Sigmoid colon (tissue), 4 donors: Measurements from ENCODE around the gene MPDZ.

Experiments
- CTCF ChIP-seq, 4 experiments: fragments of 450-650 bp in 3 of 4; fragments of 200-600 bp in 1 of 4; IDR thresholded peaks; one replicate each; pipeline ENCODE4 v1.5.1; 2016 to 2019; ENCODE audit warnings: antibody characterized with exemption in 4 of 4, mild to moderate bottlenecking in 3 of 4, moderate library complexity in 2 of 4
- EP300 ChIP-seq, 4 donors: sonication (generic); formaldehyde crosslinking; IDR thresholded peaks; one replicate each; pipeline ENCODE4 v1.6.1; 2017; ENCODE audit warnings: antibody characterized with exemption in 4 of 4
- POLR2A ChIP-seq, 2 donors: fragments of 450-650 bp; IDR thresholded peaks; one replicate each; pipeline ENCODE4 v1.6.1; 2016; ENCODE audit warnings: antibody characterized with exemption in 2 of 2, mild to moderate bottlenecking in 2 of 2, moderate library complexity in 2 of 2

- no peak for TF ChIP-seq CTCF (IDR thresholded peaks at IDR 0.05)
- no peak for TF ChIP-seq POLR2A (IDR thresholded peaks at IDR 0.05)
- no peak for TF ChIP-seq EP300 (IDR thresholded peaks at IDR 0.05)
Observed at GRCh38 chr9:13268469-13268868, 11.0 kb downstream of the MPDZ start.
